GM12864 (cell line): ENCODE measurements around the gene CORIN.

Experiments used
- DNase-seq: peaks from one replicate; pipeline ENCODE4 v3.0.0-alpha.2; 2011; ENCODE audit warnings: low read depth
- H3K4me3 ChIP-seq: 2 replicates; pipeline ENCODE4 v1.5.1; 2011; ENCODE audit warnings: mild to moderate bottlenecking, low read depth, low read length, control low read depth
- TF ChIP-seq, protein P1 (sequence below): IDR thresholded peaks from 2 replicates; pipeline ENCODE4 v1.5.1; 2011; ENCODE audit warnings: low read depth, mild to moderate bottlenecking, moderate library complexity, low read length, control low read depth, inconsistent platforms; ENCODE audit errors: missing control alignments

Gene CORIN

DNA sequence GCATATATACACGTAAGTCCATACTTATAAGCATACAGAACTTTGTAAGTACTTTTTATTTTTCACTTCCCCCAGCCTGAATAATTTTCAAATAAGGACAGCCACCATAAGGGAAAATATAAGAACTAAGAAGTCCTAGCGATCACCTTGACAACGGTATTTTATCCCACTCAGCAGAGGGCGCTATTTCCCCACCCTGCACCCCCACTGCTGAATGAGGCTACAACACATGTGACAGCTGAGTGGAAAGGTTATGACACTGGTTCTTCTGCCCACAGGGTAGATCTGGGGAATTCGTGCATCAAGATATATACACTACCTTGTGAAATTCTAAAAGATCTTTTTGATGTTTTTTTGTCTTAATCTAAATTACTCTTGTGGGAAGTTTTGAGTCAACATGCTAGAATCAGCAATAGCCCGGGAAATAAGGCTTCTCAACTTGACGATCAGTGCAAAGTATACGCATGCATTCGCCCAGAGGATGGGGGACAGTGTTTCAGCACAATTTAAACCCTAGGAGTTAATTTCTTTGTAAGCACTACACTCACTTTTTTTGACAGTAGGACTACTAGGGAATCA, 151.5 kb downstream of the CORIN start:
- no peak for DNase-seq
- H3K4me3 ChIP-seq = no peak overlapping the region
- TF ChIP-seq, protein P1, sequence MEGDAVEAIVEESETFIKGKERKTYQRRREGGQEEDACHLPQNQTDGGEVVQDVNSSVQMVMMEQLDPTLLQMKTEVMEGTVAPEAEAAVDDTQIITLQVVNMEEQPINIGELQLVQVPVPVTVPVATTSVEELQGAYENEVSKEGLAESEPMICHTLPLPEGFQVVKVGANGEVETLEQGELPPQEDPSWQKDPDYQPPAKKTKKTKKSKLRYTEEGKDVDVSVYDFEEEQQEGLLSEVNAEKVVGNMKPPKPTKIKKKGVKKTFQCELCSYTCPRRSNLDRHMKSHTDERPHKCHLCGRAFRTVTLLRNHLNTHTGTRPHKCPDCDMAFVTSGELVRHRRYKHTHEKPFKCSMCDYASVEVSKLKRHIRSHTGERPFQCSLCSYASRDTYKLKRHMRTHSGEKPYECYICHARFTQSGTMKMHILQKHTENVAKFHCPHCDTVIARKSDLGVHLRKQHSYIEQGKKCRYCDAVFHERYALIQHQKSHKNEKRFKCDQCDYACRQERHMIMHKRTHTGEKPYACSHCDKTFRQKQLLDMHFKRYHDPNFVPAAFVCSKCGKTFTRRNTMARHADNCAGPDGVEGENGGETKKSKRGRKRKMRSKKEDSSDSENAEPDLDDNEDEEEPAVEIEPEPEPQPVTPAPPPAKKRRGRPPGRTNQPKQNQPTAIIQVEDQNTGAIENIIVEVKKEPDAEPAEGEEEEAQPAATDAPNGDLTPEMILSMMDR = peak; percentile 78

DNA sequence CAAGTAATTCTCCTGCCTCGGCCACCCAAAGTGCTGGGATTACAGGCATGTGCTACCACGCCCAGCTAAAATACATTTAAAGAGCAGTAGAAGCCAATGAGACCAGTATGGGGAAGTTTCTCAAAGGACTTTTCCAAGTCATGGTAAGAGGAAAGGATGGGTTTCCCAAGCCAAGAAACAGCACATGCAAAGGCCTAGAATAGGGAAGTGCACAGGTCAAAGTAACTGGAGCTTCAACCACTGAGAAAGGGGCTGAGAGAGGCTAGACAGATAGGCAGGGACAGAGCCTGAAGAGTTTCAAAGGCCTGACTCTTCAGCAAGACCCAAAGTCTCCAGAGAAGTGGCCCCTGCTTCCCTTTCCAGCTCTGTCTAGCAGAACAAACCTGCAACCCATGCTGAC, 162.1 kb downstream of the CORIN start:
- no peak for DNase-seq
- TF ChIP-seq, protein P1 = no peak
- H3K4me3 ChIP-seq = no peak overlapping the region

DNA sequence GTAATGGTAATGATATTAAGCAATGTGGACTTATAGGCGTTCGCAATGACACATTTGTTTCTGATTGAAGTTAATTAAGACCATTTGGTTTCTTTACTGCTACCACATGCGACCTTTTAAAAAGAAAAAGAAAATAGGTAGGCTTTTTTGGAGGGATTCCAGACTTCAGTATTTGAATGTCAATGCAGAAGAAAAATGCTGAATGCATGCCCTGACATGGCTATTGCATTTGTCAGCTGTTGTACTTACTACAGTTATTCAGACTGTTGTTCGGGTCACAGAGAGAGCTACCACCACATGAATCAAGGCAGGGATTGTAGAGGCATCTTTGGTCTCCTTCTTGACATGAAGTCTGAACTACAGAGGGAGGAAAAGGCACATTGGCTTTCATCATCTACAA, 163.7 kb downstream of the CORIN start:
- TF ChIP-seq, protein P1 = no peak
- DNase-seq = no peak
- no peak overlapping the region for H3K4me3 ChIP-seq

DNA sequence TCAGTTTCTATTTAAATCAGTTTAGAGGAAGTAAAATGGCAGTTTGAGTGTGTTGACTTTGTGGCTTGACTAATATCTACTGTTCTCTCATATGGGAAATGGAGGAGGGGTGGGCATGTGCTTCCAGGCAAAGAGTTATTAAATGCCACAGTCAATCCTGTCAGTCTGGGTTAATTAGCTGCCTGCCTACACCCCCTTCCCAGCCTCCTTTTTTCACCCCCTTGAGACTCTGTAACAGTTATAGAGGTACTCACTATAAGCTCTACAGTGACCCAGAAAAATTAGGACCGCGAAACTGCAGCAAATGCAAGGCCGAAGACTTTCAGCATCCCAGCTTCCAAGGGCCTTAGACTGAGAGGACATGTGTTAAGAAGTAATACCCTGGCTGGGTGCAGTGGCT, 165.2 kb downstream of the CORIN start:
- H3K4me3 ChIP-seq = no peak overlapping the region
- DNase-seq = no peak
- TF ChIP-seq, protein P1 = no peak

DNA sequence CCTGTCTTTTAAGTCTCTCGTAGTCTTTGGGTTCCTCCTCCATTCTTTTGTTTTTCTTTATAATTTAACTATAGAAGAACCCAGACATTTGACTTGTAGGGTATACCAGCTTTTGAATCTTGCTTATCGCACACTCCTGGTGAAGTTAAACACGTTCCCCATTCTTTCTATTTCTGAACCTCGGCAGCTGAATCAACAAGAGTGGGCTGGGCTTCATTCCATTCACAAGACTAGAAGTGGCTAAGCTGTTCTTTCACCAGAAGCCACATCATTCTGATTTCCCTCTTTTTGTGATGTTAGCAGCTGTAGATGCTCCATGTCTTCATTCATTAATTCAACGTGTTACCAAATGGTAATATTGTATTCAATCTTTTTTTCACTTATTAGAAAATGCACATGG, 167.9 kb downstream of the CORIN start:
- TF ChIP-seq, protein P1 = no peak
- DNase-seq = no peak
- no peak overlapping the region for H3K4me3 ChIP-seq

DNA sequence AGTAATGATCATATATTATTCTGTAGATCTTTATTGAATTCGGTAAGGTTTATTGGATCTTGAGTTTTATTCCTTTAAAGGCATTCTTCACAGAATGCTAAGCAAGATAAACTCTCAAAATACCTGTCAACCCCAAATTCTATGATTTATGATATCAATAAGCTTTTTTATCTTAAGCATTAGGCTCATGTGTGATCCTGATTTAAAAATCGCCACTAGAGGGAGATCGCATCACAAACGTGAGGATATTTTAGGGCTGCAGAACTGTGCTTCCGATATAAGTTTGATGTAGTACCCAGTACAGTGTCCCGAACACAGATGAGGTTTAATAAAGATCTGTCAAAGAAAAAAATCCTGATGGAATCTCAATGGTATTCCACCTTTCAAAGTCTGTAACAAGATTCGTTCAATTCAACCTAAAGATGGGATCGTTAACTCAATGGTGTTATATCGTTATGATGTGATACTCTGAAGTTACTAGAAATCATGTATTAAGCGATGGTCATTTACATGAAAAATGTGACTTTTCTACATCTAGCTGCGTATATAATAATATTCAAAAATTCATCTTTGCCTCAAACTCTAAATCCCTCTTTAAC, 169.0 kb downstream of the CORIN start:
- no peak overlapping the region for H3K4me3 ChIP-seq
- TF ChIP-seq, protein P1 = peak; percentile 60
- no peak for DNase-seq

DNA sequence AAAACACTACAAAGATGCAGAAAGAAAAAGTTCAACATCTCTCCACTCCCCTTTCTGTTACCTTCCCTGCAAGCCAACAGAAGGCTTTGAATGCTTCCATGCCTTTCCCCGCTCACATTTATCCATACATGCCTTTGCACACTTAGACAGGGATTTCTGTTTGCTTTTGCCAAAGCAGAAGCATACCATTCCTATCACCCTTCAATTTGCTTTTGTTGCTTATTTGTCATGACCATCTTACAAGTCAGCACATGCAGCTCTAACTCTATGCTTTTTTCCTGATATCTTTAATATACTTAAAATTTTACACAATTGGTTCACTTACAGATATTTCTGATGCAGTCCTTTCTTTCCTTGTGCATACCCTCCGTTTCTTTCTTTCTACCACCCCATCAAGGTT, 169.6 kb downstream of the CORIN start:
- TF ChIP-seq, protein P1 = no peak
- no peak overlapping the region for H3K4me3 ChIP-seq
- DNase-seq = no peak
